ENCODE data around the gene TAF4B. TPM values are rescaled to one million over a fixed set of nuclear protein-coding genes. Genes with fewer than 3 reads are reported as not detected.

Gene TAF4B
- total and polyA plus RNA-seq, 9 of the 15 experiments (the other 6 are each of a cell fraction or from before 2014, with no cell fraction given), result 4.5 to 25.3 (median 20.5) TPM

- TF ChIP-seq MITF (IDR thresholded peaks at IDR 0.05) (no peak), ZMIZ1 (IDR thresholded peaks at IDR 0.05; ENCODE audit: low read depth in 2 of 2, low read length in 2 of 2) (no peak), ZNF436 (CRISPR knock-in tag; IDR thresholded peaks at IDR 0.05) (no peak), ZBTB40 (IDR thresholded peaks at IDR 0.05) (no peak), ZBTB40 (CRISPR knock-in tag; IDR thresholded peaks at IDR 0.05) (no peak), SMARCA5 (IDR thresholded peaks at IDR 0.05) (no peak), CXXC5 (CRISPR knock-in tag; IDR thresholded peaks at IDR 0.05) (no peak), TOE1 (IDR thresholded peaks at IDR 0.05; ENCODE audit: borderline replicate concordance) (no peak), TOE1 (CRISPR knock-in tag; IDR thresholded peaks at IDR 0.05; ENCODE audit: borderline replicate concordance, low read depth) (no peak), MIER1 (IDR thresholded peaks at IDR 0.05; ENCODE audit: low read depth) (no peak), NRF1 (conservative IDR thresholded peaks at IDR 0.05 in 1 of 2, IDR thresholded peaks at IDR 0.05 in 1 of 2) (no peak), ZKSCAN3 (CRISPR knock-in tag; IDR thresholded peaks at IDR 0.05) (no peak)
Measured at GRCh38 chr18:26327062-26327461, 100.8 kb downstream of the TAF4B start (continued).
